22Rv1 (cell line): Measurements from ENCODE around the gene ELP1.

ENCODE experiments used
- H3K27ac ChIP-seq: fragments of 450-650 bp; 2 replicates; pipeline ENCODE4 v1.5.1; 2017
- ZFX ChIP-seq: fragments of 450-650 bp; IDR thresholded peaks from 2 replicates; pipeline ENCODE4 v1.6.1; 2017; ENCODE audit warnings: antibody characterized with exemption, borderline replicate concordance
- TF ChIP-seq, protein P1 (sequence below): fragments of 450-650 bp; IDR thresholded peaks from 2 replicates; pipeline ENCODE4 v1.5.1; 2017; ENCODE audit warnings: mild to moderate bottlenecking

ELP1 gene

DNA sequence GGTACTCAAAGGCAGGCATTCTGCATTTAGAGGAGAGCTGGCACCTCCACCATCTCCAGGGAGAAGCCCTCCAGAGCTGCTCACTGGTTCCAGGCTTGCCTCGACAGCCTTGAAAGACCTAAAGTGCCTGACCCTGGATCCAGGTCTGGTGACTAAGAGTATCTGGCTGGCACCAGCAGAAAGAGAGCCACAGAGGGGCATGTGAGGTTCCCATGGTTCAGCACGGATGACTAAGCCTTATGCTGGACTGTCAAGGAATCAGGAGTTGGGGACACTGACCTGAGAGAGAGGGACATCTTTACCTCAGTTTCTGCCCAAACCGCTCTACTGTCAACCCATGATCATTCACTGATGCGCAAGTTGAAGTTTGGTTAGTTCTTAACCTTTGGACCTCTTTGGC lies 68.9 kb downstream of the ELP1 start:
- no peak overlapping the region for H3K27ac ChIP-seq
- no peak for TF ChIP-seq ZFX
- TF ChIP-seq, protein P1, sequence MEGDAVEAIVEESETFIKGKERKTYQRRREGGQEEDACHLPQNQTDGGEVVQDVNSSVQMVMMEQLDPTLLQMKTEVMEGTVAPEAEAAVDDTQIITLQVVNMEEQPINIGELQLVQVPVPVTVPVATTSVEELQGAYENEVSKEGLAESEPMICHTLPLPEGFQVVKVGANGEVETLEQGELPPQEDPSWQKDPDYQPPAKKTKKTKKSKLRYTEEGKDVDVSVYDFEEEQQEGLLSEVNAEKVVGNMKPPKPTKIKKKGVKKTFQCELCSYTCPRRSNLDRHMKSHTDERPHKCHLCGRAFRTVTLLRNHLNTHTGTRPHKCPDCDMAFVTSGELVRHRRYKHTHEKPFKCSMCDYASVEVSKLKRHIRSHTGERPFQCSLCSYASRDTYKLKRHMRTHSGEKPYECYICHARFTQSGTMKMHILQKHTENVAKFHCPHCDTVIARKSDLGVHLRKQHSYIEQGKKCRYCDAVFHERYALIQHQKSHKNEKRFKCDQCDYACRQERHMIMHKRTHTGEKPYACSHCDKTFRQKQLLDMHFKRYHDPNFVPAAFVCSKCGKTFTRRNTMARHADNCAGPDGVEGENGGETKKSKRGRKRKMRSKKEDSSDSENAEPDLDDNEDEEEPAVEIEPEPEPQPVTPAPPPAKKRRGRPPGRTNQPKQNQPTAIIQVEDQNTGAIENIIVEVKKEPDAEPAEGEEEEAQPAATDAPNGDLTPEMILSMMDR: no peak

GRCh38 chr9:108864446-108864845 lies 69.5 kb downstream of the ELP1 start:
- TF ChIP-seq, protein P1: no peak
- no peak for TF ChIP-seq ZFX
- no peak overlapping the region for H3K27ac ChIP-seq

DNA sequence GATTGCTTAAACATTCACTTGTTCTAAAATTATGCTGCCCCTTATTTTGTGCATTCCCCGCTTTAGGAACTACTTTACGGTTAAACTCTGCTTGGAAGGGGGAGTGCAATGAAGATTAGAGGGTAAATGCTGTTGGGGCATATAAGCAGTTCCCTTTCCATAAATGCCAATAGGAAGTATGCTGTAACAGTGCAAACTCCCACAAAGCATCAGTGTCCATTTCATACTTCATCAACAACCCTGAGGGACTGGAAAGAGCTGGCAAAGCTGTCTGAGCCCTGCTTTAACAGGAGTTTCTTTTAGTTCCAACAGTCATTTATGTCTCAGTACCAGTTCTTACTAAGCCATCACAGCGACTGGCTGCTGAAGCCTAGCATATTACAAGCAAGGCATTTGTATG lies 70.0 kb downstream of the ELP1 start:
- TF ChIP-seq, protein P1: no peak
- no peak for TF ChIP-seq ZFX
- no peak overlapping the region for H3K27ac ChIP-seq

GRCh38 chr9:108861997-108862396 lies 71.9 kb downstream of the ELP1 start, which contains the start of gene ACTL7A:
ACTL7A (plus strand) TSS chr9:108862266; CDS start chr9:108862323, 57 bp downstream.
- TF ChIP-seq ZFX: no peak
- TF ChIP-seq, protein P1: no peak

DNA sequence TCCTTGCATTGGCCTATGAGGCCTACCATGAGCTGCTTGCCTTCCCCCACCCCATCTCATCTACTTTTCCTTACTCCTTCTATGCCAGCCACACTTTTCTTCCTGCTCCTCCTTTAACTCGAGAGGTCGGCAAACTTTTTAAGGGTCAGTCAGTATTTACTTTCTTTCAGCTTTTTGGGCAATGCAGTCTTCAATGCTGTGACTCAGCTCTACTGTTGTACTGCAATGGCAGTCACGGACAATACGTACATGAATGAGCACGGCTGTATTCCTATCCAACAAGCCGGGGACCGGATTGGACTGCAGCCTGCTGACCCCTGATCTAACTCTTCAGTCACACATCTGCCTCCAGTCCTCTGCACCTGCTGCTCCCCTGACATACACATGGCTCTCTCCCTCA lies 72.5 kb downstream of the ELP1 start:
- H3K27ac ChIP-seq: no peak overlapping the region
- no peak for TF ChIP-seq ZFX
- TF ChIP-seq, protein P1: no peak

More at GRCh38 chr9:108861997-108862396, 71.9 kb downstream of the ELP1 start, which contains the start of gene ACTL7A:
- no peak within 1 kb of the TSS for H3K27ac ChIP-seq

DNA sequence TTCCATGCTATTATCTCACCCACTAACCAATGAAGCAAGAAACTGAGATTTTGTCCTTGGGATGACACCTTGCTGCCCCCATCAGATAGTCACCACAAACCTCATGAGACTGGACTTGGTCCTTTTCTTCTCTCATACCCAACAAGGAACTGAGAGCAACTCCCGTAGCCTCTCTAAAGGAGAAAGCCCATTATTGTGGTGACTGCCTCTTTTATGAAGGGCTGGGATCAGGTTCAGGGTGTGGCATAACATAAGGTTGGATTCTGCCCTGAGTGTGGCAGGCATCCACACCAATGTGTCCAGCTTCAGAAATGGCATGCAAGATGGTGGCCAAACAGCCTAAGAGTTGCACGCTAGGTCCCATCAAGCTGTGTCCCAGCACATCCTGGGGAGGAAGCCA lies 73.2 kb downstream of the ELP1 start:
- no peak overlapping the region for H3K27ac ChIP-seq
- TF ChIP-seq, protein P1: no peak
- TF ChIP-seq ZFX: no peak

GRCh38 chr9:108860354-108860753 lies 73.6 kb downstream of the ELP1 start:
- TF ChIP-seq, protein P1: no peak
- TF ChIP-seq ZFX: no peak
- H3K27ac ChIP-seq: no peak overlapping the region
